Erythroblast (primary cell): ENCODE measurements around the gene FBXW5.

Experiments
- GATA1 ChIP-seq: IDR thresholded peaks from 2 replicates; pipeline ENCODE4 v1.6.1; 2011; ENCODE audit warnings: low read depth, mild to moderate bottlenecking, control low read depth, low read length, moderate library complexity
- POLR2A ChIP-seq: IDR thresholded peaks from 2 replicates; pipeline ENCODE4 v1.6.1; 2011; ENCODE audit warnings: mild to moderate bottlenecking, low read length

DNA sequence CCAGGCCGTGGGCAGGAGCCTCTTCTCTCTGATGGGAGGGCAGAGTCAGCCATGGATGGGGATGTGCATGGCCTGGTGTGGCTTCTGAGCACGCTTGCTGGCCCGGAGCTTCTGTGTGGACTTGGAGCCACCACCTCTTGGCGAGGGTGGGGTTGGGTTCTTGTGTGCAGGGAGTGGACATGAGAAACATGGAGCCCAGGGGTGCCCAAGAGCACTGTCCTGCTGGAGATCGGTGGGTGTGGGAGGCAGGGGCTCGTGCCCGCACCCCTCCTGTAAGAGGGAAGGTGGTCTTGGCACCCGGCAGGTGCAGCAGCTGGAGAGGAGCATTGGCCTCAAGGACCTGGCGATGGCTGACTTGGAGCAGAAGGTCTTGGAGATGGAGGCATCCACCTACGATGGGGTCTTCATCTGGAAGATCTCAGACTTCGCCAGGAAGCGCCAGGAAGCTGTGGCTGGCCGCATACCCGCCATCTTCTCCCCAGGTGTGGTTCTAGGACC, 23.8 kb downstream of the FBXW5 start:
- TF ChIP-seq POLR2A (no peak), GATA1 (no peak)
